ENCODE measurements around the gene SOCS1.

DNA sequence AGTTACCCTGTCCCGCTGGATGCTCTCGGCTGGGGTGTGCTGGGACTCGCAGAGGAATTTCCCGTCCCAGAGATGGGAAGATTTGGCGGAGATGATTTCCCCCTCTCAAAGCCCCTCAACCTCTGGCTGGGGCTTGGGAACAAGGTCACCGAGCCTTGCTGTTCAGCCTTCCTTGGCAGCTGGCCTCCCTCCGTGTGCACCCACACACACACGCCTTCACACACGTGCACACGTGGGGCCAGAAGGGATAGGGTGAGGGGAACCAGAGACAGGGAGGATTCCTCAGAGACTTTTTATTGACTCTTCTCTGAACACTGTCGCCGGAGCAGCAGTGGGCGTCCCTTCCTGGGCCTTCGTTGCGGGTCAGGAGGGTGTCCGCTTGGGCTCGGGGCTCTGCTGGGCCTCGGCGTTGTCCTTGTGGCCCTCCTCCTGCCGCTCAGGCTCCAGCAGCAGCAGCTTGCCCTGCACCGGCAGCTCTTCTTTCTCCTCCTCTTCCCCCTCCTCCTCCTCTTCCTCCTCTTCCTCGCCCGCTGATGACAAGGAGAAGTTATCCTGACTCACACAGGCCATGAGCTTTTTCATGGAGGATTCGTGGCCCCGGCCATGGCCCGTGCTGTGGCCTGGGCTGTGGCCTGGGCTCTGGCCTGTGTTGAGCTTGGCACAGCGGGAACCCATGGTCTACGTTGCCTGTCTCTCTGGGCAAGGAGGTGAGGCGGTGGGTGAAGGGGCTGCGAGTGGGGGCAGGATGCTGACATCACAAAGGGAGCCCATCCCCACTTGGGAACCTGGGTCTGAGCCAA is 17.1 kb upstream of the SOCS1 start, which contains the start of gene PRM3:
- TF ChIP-seq, protein P1, sequence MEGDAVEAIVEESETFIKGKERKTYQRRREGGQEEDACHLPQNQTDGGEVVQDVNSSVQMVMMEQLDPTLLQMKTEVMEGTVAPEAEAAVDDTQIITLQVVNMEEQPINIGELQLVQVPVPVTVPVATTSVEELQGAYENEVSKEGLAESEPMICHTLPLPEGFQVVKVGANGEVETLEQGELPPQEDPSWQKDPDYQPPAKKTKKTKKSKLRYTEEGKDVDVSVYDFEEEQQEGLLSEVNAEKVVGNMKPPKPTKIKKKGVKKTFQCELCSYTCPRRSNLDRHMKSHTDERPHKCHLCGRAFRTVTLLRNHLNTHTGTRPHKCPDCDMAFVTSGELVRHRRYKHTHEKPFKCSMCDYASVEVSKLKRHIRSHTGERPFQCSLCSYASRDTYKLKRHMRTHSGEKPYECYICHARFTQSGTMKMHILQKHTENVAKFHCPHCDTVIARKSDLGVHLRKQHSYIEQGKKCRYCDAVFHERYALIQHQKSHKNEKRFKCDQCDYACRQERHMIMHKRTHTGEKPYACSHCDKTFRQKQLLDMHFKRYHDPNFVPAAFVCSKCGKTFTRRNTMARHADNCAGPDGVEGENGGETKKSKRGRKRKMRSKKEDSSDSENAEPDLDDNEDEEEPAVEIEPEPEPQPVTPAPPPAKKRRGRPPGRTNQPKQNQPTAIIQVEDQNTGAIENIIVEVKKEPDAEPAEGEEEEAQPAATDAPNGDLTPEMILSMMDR (IDR thresholded peaks at IDR 0.05; ENCODE audit: low read depth, low read length, missing input control), result no peak
- TF ChIP-seq EGR1 (IDR thresholded peaks at IDR 0.05; ENCODE audit: low read depth in 2 of 2) (no peak), YY1 (IDR thresholded peaks at IDR 0.05) (no peak), RAD21 (IDR thresholded peaks at IDR 0.05) (no peak), GABPA (IDR thresholded peaks at IDR 0.05 in 1 of 2, conservative IDR thresholded peaks at IDR 0.05 in 1 of 2) (no peak), SP1 (IDR thresholded peaks at IDR 0.05) (no peak), JUND (IDR thresholded peaks at IDR 0.05) (no peak), FOXA1 (IDR thresholded peaks at IDR 0.05) (no peak)
- TF ChIP-seq, protein P2, sequence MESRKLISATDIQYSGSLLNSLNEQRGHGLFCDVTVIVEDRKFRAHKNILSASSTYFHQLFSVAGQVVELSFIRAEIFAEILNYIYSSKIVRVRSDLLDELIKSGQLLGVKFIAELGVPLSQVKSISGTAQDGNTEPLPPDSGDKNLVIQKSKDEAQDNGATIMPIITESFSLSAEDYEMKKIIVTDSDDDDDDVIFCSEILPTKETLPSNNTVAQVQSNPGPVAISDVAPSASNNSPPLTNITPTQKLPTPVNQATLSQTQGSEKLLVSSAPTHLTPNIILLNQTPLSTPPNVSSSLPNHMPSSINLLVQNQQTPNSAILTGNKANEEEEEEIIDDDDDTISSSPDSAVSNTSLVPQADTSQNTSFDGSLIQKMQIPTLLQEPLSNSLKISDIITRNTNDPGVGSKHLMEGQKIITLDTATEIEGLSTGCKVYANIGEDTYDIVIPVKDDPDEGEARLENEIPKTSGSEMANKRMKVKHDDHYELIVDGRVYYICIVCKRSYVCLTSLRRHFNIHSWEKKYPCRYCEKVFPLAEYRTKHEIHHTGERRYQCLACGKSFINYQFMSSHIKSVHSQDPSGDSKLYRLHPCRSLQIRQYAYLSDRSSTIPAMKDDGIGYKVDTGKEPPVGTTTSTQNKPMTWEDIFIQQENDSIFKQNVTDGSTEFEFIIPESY (IDR thresholded peaks at IDR 0.05), result no peak
- TF ChIP-seq, protein P3, sequence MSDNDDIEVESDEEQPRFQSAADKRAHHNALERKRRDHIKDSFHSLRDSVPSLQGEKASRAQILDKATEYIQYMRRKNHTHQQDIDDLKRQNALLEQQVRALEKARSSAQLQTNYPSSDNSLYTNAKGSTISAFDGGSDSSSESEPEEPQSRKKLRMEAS (IDR thresholded peaks at IDR 0.05), result no peak
- TF ChIP-seq, protein P4, sequence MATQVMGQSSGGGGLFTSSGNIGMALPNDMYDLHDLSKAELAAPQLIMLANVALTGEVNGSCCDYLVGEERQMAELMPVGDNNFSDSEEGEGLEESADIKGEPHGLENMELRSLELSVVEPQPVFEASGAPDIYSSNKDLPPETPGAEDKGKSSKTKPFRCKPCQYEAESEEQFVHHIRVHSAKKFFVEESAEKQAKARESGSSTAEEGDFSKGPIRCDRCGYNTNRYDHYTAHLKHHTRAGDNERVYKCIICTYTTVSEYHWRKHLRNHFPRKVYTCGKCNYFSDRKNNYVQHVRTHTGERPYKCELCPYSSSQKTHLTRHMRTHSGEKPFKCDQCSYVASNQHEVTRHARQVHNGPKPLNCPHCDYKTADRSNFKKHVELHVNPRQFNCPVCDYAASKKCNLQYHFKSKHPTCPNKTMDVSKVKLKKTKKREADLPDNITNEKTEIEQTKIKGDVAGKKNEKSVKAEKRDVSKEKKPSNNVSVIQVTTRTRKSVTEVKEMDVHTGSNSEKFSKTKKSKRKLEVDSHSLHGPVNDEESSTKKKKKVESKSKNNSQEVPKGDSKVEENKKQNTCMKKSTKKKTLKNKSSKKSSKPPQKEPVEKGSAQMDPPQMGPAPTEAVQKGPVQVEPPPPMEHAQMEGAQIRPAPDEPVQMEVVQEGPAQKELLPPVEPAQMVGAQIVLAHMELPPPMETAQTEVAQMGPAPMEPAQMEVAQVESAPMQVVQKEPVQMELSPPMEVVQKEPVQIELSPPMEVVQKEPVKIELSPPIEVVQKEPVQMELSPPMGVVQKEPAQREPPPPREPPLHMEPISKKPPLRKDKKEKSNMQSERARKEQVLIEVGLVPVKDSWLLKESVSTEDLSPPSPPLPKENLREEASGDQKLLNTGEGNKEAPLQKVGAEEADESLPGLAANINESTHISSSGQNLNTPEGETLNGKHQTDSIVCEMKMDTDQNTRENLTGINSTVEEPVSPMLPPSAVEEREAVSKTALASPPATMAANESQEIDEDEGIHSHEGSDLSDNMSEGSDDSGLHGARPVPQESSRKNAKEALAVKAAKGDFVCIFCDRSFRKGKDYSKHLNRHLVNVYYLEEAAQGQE (IDR thresholded peaks at IDR 0.05), result no peak

Measured in liver (tissue), 3 donors.